HG03139 (cell line): ENCODE data around the gene NCOA7.

ENCODE experiments used
- ATAC-seq: cut with Tn5 transposase; IDR thresholded peaks from one replicate; pipeline ENCODE4 v1.9.1; 2021; ENCODE audit not compliant: unreplicated experiment

Gene NCOA7

DNA sequence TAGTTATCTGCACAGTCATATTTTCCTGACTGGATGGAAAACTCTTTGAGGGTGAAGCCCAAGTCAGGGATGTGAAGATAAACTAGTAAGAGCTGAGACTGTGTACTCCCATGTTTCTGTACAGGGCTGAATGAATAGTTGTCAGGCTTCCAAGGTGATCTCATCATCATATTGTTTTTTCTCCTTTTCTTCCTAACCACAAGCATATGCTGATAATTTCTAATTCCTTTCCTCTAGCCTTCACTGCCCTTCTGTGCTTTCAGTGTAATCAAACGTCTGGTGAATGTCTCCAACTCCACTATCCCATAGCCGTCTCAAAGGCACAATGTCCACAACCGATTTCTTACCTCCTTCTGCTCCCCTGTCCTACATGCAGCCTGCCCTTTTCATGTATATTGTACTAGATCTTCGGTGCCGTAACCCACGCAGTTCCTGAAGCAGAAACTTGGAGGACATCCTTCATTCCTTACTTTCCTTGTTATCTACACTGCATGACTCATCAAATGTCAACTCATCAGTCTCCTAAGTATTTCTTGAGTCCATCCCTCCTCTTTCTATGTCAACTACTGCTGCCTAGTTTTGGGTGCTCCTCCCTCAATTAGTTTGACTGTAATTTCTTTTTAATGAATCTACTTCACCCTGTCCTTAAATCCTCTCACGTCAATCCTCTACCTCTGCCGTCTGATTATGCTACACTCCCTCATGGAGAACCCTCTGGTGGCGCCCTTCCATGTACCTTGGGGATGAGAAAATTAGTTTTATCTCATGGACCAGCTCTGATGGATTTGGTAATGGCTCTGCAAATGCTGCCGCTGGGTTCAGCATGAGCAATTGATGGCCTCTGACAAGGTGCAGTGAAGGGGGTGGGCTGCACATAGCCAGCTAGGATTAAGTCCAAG, 21.9 kb downstream of the NCOA7 start:
- no peak for ATAC-seq

DNA sequence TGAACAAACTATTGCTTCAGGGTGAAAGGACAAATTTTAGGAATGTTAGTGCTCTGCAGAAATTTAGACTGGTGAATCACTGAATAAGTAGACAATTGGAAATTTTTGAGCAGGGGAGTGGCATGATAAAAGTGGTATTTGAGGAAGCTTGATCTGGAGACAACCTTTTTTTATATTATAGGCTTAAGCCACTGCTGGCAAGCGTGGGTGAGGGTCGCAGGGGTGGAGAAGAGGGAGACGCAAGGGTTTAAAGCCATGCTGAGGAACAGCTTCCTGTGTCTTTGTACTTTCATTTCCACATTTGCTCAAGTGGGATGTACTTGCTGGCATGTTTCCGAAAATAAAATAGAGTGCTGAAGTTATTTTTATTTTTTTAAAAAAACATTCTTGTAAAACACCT, 23.7 kb downstream of the NCOA7 start:
- ATAC-seq: no peak

DNA sequence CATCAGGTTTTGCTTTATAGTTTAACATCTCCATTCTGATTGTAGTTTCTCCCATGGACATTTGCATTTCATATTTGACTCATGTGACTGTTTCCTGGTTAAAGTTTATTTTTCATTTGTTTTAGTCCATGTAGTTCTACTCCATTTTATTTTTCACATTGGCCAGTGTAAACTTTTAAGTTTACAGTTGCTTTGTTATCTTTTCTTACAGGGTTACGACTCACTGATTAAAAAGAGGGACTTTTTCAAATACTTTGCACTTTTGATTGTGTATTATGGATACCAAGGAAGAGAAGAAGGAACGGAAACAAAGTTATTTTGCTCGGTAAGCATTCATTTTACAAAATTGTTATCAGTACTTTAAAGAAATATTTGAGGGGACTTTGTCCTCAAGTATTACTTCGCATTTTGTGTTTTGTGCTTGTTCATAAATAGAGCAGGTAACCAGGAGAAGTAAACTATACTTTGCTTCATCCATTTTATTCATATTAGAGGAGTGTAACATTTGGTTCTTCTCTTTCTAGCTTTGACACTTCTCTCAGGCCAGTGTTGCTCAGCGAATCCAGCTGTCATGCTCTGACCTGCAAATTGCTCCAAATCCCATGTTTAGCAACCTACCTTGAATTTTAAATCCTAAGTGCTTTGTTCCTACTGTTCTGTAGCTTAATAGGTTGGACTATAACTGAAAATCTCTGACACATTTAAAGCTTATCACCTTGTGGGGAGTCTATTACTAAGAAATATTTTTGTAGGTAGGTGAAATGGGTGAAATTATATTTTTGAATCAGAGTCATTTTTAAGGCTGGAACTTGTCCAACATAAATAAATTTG, 24.5 kb downstream of the NCOA7 start:
- ATAC-seq: no peak

DNA sequence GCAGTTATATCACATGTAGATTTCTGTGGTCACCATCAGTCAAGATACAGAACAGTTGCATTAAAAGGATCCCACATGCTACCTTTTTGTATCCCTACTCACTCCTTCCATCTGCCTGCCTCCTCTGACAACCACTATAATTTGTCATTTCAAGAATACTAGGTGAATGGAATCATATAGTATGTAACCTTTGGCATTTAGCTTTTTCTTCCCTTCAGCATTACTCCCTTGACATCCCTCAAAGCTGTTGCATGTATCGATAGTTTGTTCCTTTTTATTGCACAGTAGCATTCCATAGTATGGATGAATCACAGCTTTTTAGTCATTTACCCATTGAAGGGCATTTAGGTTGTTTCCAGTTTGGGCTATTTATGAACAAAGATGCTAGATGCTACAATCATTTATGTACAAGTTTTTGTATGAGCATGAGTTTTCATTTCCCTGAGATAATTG, 26.1 kb downstream of the NCOA7 start:
- ATAC-seq: no peak

DNA sequence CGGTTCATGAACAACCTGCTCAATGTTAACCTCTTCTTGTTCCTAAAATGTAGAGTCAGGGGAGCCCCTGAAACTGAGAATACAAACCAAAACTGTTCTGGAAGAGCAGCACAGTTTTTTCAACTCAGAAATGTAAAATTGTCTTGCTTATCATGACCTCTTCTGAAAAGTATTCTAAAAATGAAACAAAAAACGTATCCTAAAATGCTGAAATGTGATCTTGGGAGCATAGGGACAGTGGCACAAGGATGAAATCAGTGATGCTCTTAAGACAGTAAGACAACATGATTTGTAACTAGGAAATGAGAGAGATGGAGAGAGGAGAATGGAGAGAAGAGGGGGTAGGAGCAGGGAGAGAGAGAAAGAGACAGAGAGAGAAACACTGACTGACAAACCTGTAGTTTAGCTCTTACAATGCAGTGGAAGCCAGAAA, 27.5 kb downstream of the NCOA7 start:
- no peak for ATAC-seq

DNA sequence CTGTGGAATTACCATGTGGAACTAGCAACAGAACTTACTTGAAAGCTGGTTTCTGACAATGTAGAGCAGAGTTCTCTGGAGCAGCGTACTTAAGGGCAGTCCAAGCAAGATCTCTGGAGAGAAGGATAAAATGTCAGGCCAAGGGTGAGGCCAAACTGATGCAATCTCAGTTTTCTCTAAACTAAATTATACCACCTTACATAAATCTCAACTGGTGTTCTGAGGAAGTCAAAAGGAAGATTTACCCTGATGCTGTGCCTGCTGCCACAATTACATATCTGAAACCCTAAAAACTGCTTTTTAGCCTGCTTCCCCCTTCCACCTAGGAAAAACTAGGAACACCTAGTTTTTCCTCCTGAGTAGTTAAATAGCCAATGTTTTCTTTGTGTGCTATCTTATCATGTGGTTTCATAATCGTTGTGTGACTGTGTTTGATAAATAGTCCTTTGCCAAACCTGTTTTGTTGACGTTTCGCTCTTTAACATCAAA, 28.1 kb downstream of the NCOA7 start:
- ATAC-seq: no peak

DNA sequence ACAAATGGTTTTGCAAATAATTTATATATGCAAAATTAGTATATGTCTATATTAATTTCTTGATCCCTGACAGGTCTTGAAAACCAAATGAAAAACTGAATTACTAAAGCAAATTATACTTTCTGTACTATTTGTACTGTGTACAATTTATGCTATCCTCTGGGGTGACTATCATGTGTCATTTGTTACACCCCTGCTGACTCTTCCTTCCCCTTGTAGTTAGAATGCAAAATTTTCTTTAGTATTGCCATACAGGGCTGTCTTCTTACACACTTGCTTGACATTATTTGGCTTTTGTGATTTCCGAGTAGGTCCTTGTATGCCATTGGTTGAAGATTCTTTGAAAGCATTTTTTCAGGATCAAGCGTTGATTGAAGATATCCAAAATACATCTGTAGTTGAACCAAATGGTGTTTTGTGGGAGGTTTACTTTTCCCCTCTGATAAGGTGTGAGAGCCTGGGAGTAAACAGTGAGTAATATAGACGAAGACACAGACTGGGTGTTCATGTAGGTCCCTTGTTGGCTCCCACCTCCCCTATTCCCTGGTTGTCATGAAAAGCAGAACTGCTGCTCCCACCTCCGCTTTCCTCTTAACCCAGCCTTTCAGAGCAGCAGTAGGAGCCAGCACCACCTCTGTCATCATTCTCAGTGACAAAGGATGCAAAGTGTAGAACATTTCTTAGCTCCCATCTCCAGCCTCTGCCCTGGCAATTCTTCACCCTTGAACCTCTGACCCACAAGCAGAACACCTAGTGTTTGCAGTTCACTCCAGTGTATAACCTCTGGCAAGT, 29.0 kb downstream of the NCOA7 start:
- ATAC-seq: no peak

GRCh38 chr6:125821825-125822281, 31.1 kb downstream of the NCOA7 start:
- no peak for ATAC-seq

- ATAC-seq: no peak
These were observed 32.4 kb downstream of the NCOA7 start for GRCh38 chr6:125823180-125823579.

DNA sequence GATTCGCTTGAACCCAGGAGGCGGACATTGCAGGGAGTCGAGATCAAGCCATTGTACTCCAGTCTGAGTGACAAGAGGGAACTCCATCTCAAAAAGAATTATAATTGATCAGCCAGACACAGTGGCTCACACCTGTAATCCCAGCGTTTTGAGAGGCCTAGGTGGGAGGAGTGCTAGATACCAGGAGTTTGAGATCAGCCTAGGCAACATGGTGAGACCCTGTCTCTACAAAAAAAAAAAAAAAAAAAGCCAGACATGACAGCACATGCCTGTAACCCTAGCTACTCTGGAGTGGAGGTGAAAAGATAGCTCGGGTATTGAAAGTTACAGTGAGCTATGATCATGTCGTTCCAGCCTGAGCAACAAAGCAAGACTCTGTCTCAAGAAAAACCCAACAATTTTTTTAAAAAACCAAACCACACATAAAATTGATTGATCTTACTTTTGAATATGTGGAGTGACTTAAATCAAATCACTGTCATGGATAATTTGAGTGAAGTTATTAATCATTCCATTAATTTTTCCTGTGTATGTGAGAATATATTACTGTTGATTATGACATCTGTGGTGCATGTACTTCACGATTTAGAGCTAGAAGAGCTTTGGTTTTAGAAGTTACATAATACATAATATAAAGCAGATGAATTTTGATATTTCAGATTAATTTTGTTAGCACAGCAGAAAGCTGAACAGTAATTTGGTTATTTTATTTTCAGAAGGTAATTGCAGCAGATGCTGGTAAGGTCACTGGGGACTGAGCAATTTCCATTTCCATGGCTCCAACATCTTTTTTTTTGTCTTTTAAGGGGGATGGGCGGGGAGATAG, 34.4 kb downstream of the NCOA7 start:
- no peak for ATAC-seq

DNA sequence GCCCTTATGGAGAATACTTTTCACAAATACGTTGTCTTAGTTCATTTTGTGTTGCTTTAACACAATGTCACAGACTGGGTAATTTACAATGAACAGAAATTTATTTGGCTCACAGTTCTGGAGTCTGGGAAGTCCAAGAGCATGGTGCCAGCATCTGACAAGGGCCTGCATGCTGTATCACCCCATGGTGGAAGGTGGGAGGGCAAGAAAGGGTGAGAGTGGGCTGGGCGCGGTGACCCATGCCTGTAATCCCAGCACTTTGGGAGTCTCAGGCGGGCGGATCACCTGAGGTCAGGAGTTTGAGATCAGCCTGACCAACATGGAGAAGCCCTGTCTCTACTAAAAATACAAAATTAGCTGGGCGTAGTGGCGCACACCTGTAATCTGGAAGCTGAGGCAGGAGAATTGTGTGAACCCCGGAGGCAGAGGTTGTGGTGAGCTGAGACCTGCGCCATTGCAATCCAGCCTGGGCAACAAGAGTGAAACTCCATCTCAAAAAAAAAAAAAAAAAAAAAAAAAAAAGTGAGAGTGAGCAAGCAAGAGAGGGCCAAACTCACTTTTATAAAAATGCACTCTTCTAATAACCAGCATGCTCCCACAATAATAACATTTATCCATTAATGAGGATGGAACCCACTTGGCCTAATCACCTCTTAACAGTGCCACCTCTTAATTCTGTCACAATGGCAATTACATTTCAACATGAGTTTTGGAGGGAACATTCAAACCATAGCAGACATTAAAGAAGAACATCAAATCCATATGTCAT, 36.1 kb downstream of the NCOA7 start:
- no peak for ATAC-seq

DNA sequence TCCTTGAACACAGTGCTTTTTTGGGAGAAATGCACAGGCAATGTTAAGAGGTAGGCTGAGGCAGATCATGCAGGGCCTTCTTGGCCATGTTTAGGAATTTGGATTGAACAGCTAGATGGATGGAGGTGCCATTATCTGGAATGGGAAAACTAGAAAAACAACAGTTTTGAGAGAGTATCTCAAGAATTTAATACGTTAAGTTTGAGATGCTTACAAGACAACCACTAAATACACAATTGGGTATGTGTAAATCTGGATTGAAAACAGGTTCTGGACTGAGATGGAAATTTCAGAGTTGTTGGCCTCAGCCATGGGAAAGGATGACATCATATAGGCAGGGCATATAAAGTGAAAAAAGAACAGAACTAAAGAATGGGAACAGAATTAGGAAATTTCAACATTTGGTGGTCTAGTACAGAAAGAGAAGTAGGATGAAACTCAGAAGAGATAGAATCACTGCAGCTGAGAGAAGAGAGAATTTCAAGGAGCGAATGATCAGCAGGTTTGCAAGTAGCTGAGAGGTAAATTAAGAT, 37.1 kb downstream of the NCOA7 start:
- no peak for ATAC-seq

DNA sequence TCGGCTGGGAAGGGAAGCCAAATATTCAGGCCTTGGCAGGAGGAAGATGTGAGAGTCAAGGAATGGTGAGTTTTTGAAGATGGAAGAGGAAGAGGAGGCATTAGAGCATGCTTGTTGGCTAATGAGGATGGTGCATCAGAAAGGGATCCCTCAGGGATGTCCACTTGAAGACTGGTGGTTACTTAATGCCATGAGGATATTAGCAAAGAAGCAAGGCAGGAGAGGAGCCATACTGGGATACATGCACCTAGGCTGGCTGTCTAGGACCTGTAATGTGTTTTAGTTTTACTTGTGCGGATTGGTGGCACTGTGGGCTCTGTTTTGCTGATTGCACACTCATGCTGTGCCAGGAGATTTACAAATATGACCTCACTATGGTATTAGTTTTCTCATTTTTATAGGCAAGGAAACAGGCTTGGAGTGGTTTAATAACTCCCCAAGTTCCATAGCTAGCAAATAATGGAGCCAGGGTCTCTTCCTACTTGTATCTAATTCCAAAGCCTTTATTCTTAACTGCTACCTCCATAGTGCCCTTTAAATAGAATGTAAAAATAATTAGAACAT, 37.8 kb downstream of the NCOA7 start:
- no peak for ATAC-seq

DNA sequence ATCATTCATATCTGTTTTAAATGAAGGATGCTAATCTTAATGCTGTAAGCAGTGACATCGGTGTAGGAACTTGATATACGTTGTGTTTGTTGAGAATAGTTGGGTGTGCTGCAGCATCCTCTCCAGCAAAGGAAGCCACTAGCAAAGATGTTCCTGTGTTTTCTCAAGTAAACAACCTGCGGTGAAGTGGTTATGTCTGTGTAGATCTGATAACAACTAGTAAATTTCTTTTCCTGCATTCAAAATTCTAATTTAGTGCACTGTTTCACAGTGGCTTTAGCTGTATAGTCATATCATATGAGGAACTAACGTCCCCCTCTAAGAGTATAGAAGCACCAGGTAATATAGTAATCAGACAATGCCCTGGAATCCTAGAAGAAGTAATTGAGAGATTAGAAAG, 38.7 kb downstream of the NCOA7 start:
- no peak for ATAC-seq

DNA sequence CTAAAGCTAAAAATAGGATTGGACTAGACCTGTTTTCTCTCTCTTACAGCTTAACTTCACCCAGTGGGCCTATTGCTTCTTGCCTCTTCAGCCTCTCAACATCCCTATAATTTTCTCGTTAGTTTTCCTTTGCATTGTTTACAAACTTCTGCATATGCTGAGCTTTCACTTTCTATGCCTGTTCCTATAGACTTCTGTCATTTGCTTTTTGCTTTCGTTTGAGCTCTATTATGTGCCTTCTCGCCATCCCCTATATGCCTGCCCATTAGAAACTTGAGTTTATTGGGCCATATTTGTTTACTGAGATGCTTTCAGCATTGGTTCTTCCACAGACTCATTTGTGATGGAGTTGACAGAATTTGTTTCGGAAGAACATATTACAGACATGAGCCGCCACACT, 40.9 kb downstream of the NCOA7 start:
- ATAC-seq: no peak

- no peak for ATAC-seq
These were observed 41.8 kb downstream of the NCOA7 start for GRCh38 chr6:125832391-125833117.

- peak; percentile 95 for ATAC-seq
These were observed 43.6 kb downstream of the NCOA7 start for GRCh38 chr6:125834348-125834747.

- no peak for ATAC-seq
These were observed 44.5 kb downstream of the NCOA7 start for GRCh38 chr6:125835221-125835744.
